PC-3 (cell line): ENCODE results near the gene MAD1L1. TPM values are rescaled to one million over a fixed set of nuclear protein-coding genes. Genes with fewer than 3 reads are reported as not detected.

Source experiments
- ATAC-seq: fragments of 200-7000 bp; cut with Tn5 transposase; 2 replicates; pipeline ENCODE4 v1.9.1; 2020; ENCODE audit warnings: mild to moderate bottlenecking, moderate library complexity
- BruUV-seq: library from RNA; stranded (reverse); fragments of 400-500 nt; replicated peaks from 2 replicates; lab custom pipeline; 2021; lab: Mats Ljungman, UMichigan
- CTCF ChIA-PET: fragments of 300-600 bp; sonication (Branson Sonifier 250); formaldehyde crosslinking; loops from one replicate; lab custom pipeline; 2022; ENCODE audit warnings: antibody characterized with exemption; lab: Charles Lee
- POLR2A ChIA-PET: fragments of 300-600 bp; sonication (Branson Sonifier 250); formaldehyde crosslinking; loops from one replicate; lab custom pipeline; 2022; ENCODE audit warnings: antibody characterized with exemption; ENCODE audit not compliant: unreplicated experiment; lab: Charles Lee
- DNase-seq: peaks from one replicate; pipeline ENCODE4 v3.0.0-alpha.2; 2015
- H2AFZ ChIP-seq: fragments of 300-600 bp; sonication (generic); 2 replicates; pipeline ENCODE4 v1.6.0; 2016; ENCODE audit warnings: antibody characterized with exemption, low read length
- H3F3A ChIP-seq: fragments of 300-600 bp; sonication (generic); one replicate; pipeline ENCODE4 v1.6.0; 2017; ENCODE audit warnings: antibody characterized with exemption, low read length, control low read depth, mild to moderate bottlenecking; ENCODE audit not compliant: unreplicated experiment
- H3K27ac ChIP-seq: fragments of 300-600 bp; sonication (generic); 2 replicates; pipeline ENCODE4 v1.5.1; 2016; ENCODE audit warnings: mild to moderate bottlenecking, low read length
- H3K27me3 ChIP-seq: fragments of 300-600 bp; sonication (generic); 2 replicates; pipeline ENCODE4 v1.6.1; 2016; ENCODE audit warnings: low read length, mixed read lengths
- H3K36me3 ChIP-seq: fragments of 300-600 bp; sonication (generic); 2 replicates; pipeline ENCODE4 v1.6.1; 2016; ENCODE audit warnings: low read depth, mixed run types, low read length, mixed read lengths
- H3K4me1 ChIP-seq: fragments of 300-600 bp; sonication (generic); 2 replicates; pipeline ENCODE4 v1.5.1; 2016; ENCODE audit warnings: low read length; ENCODE audit not compliant: insufficient read depth
- H3K4me2 ChIP-seq: fragments of 300-600 bp; sonication (generic); 2 replicates; pipeline ENCODE4 v1.6.0; 2016; ENCODE audit warnings: low read length
- H3K4me3 ChIP-seq: fragments of 300-600 bp; sonication (generic); 2 replicates; pipeline ENCODE4 v1.5.1; 2016; ENCODE audit warnings: mild to moderate bottlenecking, low read length, mixed read lengths
- H3K79me2 ChIP-seq: fragments of 300-600 bp; sonication (generic); 2 replicates; pipeline ENCODE4 v1.6.1; 2017; ENCODE audit warnings: low read length, mixed read lengths
- H3K9ac ChIP-seq: fragments of 300-600 bp; sonication (generic); 2 replicates; pipeline ENCODE4 v1.6.0; 2016; ENCODE audit warnings: mild to moderate bottlenecking, low read length
- H3K9me2 ChIP-seq: fragments of 300-600 bp; sonication (generic); replicated peaks from 2 replicates; pipeline ENCODE4 v1.6.1; 2016; ENCODE audit warnings: mixed run types, low read length, mixed read lengths
- H3K9me3 ChIP-seq: fragments of 300-600 bp; sonication (generic); 2 replicates; pipeline ENCODE4 v1.6.1; 2016; ENCODE audit warnings: low read length, mixed read lengths
- H4K20me1 ChIP-seq: fragments of 300-600 bp; sonication (generic); 2 replicates; pipeline ENCODE4 v1.6.1; 2016; ENCODE audit warnings: low read length, mixed read lengths
- EZH2 ChIP-seq: fragments of 300-600 bp; sonication (generic); IDR thresholded peaks from one replicate; pipeline ENCODE4 v1.6.1; 2017; ENCODE audit warnings: antibody characterized with exemption, mild to moderate bottlenecking, low read length; ENCODE audit not compliant: unreplicated experiment
- EZH2phosphoT487 ChIP-seq: fragments of 300-600 bp; sonication (generic); IDR thresholded peaks from 2 replicates; pipeline ENCODE4 v1.6.1; 2018; ENCODE audit warnings: mild to moderate bottlenecking, antibody characterized with exemption, low read length, borderline replicate concordance
- intact Hi-C: fragments of 100-400 bp; cut with micrococcal nuclease; formaldehyde crosslinking; loops from 2 replicates; pipeline ENCODE4 v1.9.0; 2023
- total RNA-seq: library from RNA; depleted of rRNA; stranded (reverse); fragments of >200 nt; gene quantifications from 2 replicates; pipeline ENCODE4 v1.2.3, GENCODE V29; 2014
- TF ChIP-seq, protein P1 (sequence below): fragments of 300-600 bp; sonication (generic); conservative IDR thresholded peaks from 2 replicates; pipeline ENCODE4 v1.5.1; 2017; ENCODE audit warnings: antibody characterized with exemption, low read depth, mild to moderate bottlenecking, low read length

Gene MAD1L1
- total RNA-seq, 1 experiment from 2014 or later, result 88.4 TPM

DNA sequence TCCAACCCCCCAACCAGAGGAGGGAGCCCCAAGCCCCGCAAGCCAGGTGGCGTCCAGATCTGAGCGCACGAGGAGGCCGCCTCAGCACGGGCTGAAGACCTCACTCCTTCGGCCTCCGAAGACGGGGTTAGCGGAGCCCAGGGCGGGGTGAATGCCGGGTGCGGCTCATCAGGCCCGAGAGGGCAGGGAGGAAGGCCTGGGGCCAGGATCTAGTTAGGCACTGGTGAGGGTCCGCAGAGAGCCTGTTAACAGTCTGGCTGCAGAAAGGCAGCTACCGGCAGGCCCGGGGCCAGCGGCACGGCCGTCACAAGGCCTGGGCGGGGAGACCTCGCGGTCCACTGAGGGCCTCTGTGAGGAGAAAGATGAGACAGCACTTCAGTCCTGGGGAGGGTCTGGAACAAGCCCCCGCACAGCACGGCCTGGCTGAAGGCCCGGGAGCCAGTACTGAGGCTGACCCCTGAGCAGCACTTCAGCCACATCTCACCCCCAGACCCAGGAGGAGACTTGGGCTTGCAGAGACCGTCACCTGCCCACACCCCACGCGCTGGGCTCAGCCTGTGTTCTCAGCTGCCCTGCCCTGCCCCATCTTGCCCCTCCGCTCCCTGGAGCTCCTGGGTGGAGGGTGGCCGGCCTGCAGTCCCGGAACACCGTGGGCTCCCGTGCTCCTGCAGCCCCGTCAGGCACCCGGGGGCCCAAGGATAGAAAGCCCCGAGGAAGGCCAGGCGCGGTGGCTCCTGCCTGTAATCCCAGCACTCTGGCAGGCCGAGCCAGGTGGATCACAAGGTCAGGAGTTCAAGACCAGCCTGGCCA is 369.4 kb downstream of the MAD1L1 start:
- TF ChIP-seq EZH2 (no peak), EZH2phosphoT487 (no peak)
- TF ChIP-seq, protein P1, sequence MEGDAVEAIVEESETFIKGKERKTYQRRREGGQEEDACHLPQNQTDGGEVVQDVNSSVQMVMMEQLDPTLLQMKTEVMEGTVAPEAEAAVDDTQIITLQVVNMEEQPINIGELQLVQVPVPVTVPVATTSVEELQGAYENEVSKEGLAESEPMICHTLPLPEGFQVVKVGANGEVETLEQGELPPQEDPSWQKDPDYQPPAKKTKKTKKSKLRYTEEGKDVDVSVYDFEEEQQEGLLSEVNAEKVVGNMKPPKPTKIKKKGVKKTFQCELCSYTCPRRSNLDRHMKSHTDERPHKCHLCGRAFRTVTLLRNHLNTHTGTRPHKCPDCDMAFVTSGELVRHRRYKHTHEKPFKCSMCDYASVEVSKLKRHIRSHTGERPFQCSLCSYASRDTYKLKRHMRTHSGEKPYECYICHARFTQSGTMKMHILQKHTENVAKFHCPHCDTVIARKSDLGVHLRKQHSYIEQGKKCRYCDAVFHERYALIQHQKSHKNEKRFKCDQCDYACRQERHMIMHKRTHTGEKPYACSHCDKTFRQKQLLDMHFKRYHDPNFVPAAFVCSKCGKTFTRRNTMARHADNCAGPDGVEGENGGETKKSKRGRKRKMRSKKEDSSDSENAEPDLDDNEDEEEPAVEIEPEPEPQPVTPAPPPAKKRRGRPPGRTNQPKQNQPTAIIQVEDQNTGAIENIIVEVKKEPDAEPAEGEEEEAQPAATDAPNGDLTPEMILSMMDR, result no peak
- Histone ChIP-seq H3K4me3 (no peak overlapping the region), H3K79me2 (no peaks in the 10 kb centered on the region), H3K9me2 (no peaks in the 10 kb centered on the region), H3K4me2 (no peak overlapping the region), H3K27ac (no peak overlapping the region), H3K9ac (no peak overlapping the region), H4K20me1 (no peaks in the 10 kb centered on the region), H2AFZ (no peak overlapping the region), H3K36me3 (no peaks in the 10 kb centered on the region), H3K27me3 (no peaks in the 10 kb centered on the region), H3F3A (no peaks in the 10 kb centered on the region), H3K9me3 (no peaks in the 10 kb centered on the region), H3K4me1 (no peaks in the 10 kb centered on the region)
- DNase-seq (no peak), ATAC-seq (no peak)
- POLR2A ChIA-PET, result no interaction called here
- intact Hi-C loops, result no loop called here
- CTCF ChIA-PET, result no interaction called here
- BruUV-seq, result no TSS peak

DNA sequence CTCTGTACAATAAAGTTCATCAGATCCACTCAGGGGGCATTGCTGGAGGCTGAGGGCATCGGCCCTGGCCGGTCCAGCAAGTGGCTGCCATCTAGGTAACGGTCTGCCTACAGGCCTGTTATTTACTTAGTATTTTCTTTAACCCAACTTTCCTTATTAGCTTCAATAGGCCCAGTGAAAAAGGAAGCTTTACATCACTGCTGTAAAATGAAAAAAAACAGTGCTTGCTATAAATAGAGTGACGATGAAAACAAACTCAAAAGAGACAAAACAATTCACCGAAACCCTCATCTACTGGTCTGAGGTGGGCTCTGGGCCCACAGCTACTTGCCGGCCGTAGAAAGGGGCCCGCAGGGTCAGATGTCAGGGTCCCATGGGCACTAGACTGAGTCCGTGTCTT is 370.2 kb downstream of the MAD1L1 start:
- H3K9ac ChIP-seq, result no peak overlapping the region
- H3K9me2 ChIP-seq, result no peaks in the 10 kb centered on the region
- no peaks in the 10 kb centered on the region for H3K9me3 ChIP-seq
- ChIA-PET POLR2A (no interaction called here), CTCF (no interaction called here)
- H3F3A ChIP-seq, result no peaks in the 10 kb centered on the region
- ATAC-seq (no peak), DNase-seq (no peak)
- no peak overlapping the region for H3K4me2 ChIP-seq
- H3K79me2 ChIP-seq, result no peaks in the 10 kb centered on the region
- no peak overlapping the region for H2AFZ ChIP-seq
- H4K20me1 ChIP-seq, result no peaks in the 10 kb centered on the region
- no peaks in the 10 kb centered on the region for H3K4me1 ChIP-seq
- BruUV-seq, result no TSS peak
- intact Hi-C loops, result no loop called here
- no peak overlapping the region for H3K27ac ChIP-seq
- no peaks in the 10 kb centered on the region for H3K27me3 ChIP-seq
- no peak for TF ChIP-seq EZH2phosphoT487
- no peak for TF ChIP-seq EZH2
- TF ChIP-seq, protein P1, result no peak
- no peaks in the 10 kb centered on the region for H3K36me3 ChIP-seq
- H3K4me3 ChIP-seq, result no peak overlapping the region

DNA sequence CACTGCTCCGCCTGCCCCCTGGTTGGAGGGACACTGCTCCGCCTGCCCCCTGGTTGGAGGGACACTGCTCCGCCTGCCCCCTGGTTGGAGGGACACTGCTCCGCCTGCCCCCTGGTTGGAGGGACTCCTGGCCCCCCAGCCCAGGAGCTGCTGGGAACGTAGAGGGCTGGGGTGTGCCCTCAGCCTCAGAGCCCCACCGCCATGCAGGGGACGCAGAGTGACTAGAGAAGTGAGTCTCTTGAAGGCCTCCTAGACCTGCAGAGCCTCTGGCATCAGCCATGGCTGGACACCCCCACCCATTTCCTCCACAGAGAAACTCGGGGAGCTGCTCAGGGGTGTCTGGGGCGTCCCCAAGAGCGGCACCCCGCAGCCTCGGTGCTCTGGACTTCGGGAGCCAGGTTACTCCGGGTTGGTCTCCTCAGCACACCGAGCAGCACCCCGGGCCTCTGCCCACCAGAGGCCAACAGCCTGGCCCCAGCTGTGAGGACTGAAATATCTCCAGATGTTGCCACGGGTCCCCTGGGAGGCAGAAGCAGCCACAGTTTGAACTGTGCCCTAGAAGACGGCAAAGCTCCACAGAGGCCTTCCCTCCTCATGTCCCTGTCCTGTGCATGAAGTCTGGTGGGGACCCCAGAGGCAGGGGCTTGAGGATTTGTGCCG is 370.8 kb downstream of the MAD1L1 start:
- Histone ChIP-seq H3K9me3 (no peaks in the 10 kb centered on the region), H3K9me2 (no peaks in the 10 kb centered on the region), H3K9ac (no peak overlapping the region), H3F3A (no peaks in the 10 kb centered on the region), H3K27ac (no peak overlapping the region), H3K4me1 (no peaks in the 10 kb centered on the region), H3K4me2 (no peak overlapping the region), H4K20me1 (no peaks in the 10 kb centered on the region), H3K27me3 (no peaks in the 10 kb centered on the region), H3K79me2 (no peaks in the 10 kb centered on the region), H3K4me3 (no peak overlapping the region), H2AFZ (no peak overlapping the region), H3K36me3 (no peaks in the 10 kb centered on the region)
- ChIA-PET CTCF (no interaction called here), POLR2A (no interaction called here)
- intact Hi-C loops, result no loop called here
- ATAC-seq, result no peak
- DNase-seq, result no peak
- TF ChIP-seq, protein P1, result no peak
- TF ChIP-seq EZH2, result no peak
- no peak for TF ChIP-seq EZH2phosphoT487
- BruUV-seq, result no TSS peak
